BLaER1 treated with 17β-estradiol and CSF1 and Interleukin-3, amounts not matched to agents 10 nM and 100 nM (cell line): Measurements from ENCODE around the gene MOV10.
A peak's percentile ranks its signal among the peaks of the same experiment; 100 is the strongest.

Source experiments
- H3K27ac ChIP-seq, 11 experiments: shearing (Covaris generic); formaldehyde crosslinking; 2 replicates each; pipeline ENCODE4 v1.8.1; 2022
- H3K27me3 ChIP-seq, 11 experiments: shearing (Covaris generic); formaldehyde crosslinking; 2 replicates each; pipeline ENCODE4 v1.8.1; 2022
- H3K36me3 ChIP-seq, 11 experiments: shearing (Covaris generic); formaldehyde crosslinking; 2 replicates each; pipeline ENCODE4 v1.8.1; 2022
- H3K4me1 ChIP-seq, 10 experiments: shearing (Covaris generic); formaldehyde crosslinking; 2 replicates each; pipeline ENCODE4 v1.8.1; 2022
- H3K4me2 ChIP-seq, 11 experiments: shearing (Covaris generic); formaldehyde crosslinking; 2 replicates each; pipeline ENCODE4 v1.8.1; 2022
- H3K4me3 ChIP-seq, 10 experiments: shearing (Covaris generic); formaldehyde crosslinking; 2 replicates each; pipeline ENCODE4 v1.8.1; 2022
- H3K9ac ChIP-seq, 11 experiments: shearing (Covaris generic); formaldehyde crosslinking; 2 replicates each; pipeline ENCODE4 v1.8.1; 2022
- H3K9me3 ChIP-seq, 11 experiments: shearing (Covaris generic); formaldehyde crosslinking; replicated peaks in 1 of 11; 2 replicates each; pipeline ENCODE4 v1.8.1; 2022
- H4K20me1 ChIP-seq, 11 experiments: shearing (Covaris generic); formaldehyde crosslinking; 2 replicates each; pipeline ENCODE4 v1.8.1; 2022
- Cebpa-rat ChIP-seq, 11 experiments: shearing (Covaris generic); IDR thresholded peaks; 2 replicates each; pipeline ENCODE4 v1.8.1; 2022

MOV10 gene

GRCh38 chr1:112710159-112710558 lies 35.7 kb downstream of the MOV10 start:
- H3K4me2 ChIP-seq = no peak overlapping the region
- H3K9ac ChIP-seq = no peak overlapping the region
- no peak overlapping the region for H3K27ac ChIP-seq
- no peak for TF ChIP-seq Cebpa-rat (IDR thresholded peaks at IDR 0.05)
- no peaks in the 10 kb centered on the region for H3K36me3 ChIP-seq
- H4K20me1 ChIP-seq = peaks cover 0 to 17% (median 10%) of the 10 kb centered on the region in 11 experiments; a peak in 15 of 22 replicates
- H3K4me1 ChIP-seq = peaks cover 38 to 67% (median 55%) of the 10 kb centered on the region in 10 experiments
- no peaks in the 10 kb centered on the region for H3K9me3 ChIP-seq
- no peak overlapping the region for H3K4me3 ChIP-seq
- peaks cover 0 to 18% (median 11%) of the 10 kb centered on the region in 11 experiments; a peak in 17 of 22 replicates for H3K27me3 ChIP-seq

GRCh38 chr1:112710586-112710985 lies 36.1 kb downstream of the MOV10 start:
- no peak overlapping the region for H3K4me3 ChIP-seq
- H3K27me3 ChIP-seq = peaks cover 0 to 18% (median 11%) of the 10 kb centered on the region in 11 experiments; a peak in 17 of 22 replicates
- H4K20me1 ChIP-seq = peaks cover 0 to 17% (median 10%) of the 10 kb centered on the region in 11 experiments; a peak in 15 of 22 replicates
- no peaks in the 10 kb centered on the region for H3K36me3 ChIP-seq
- peak overlapping the region in 10 of 11 experiments; percentile 38 to 68 (median 48); a peak in 12 of 22 replicates for H3K4me2 ChIP-seq
- no peak for TF ChIP-seq Cebpa-rat (IDR thresholded peaks at IDR 0.05)
- H3K9me3 ChIP-seq = no peaks in the 10 kb centered on the region
- H3K27ac ChIP-seq = no peak overlapping the region
- no peak overlapping the region for H3K9ac ChIP-seq
- peaks cover 34 to 64% (median 52%) of the 10 kb centered on the region in 10 experiments for H3K4me1 ChIP-seq

- no peak overlapping the region for H3K27ac ChIP-seq
- no peaks in the 10 kb centered on the region for H3K9me3 ChIP-seq
- peaks cover 0 to 18% (median 11%) of the 10 kb centered on the region in 11 experiments; a peak in 17 of 22 replicates for H3K27me3 ChIP-seq
- peaks cover 0 to 17% (median 10%) of the 10 kb centered on the region in 11 experiments; a peak in 15 of 22 replicates for H4K20me1 ChIP-seq
- peaks cover 34 to 64% (median 52%) of the 10 kb centered on the region in 10 experiments for H3K4me1 ChIP-seq
- no peak for TF ChIP-seq Cebpa-rat (IDR thresholded peaks at IDR 0.05)
- H3K4me3 ChIP-seq = no peak overlapping the region
- H3K9ac ChIP-seq = no peak overlapping the region
- peak overlapping the region; percentile 38 to 68 (median 49); a peak in 19 of 22 replicates for H3K4me2 ChIP-seq
- no peaks in the 10 kb centered on the region for H3K36me3 ChIP-seq
Measured at GRCh38 chr1:112711041-112711440, 36.6 kb downstream of the MOV10 start.

GRCh38 chr1:112711670-112712069 lies 37.2 kb downstream of the MOV10 start:
- Histone ChIP-seq H3K9ac (no peak overlapping the region), H4K20me1 (peaks cover 0 to 18% (median 10%) of the 10 kb centered on the region in 11 experiments; a peak in 15 of 22 replicates), H3K9me3 (no peaks in the 10 kb centered on the region), H3K27ac (no peak overlapping the region), H3K4me2 (peak overlapping the region; percentile 38 to 68 (median 49); a peak in 21 of 22 replicates), H3K36me3 (no peaks in the 10 kb centered on the region), H3K27me3 (peaks cover 0 to 18% (median 11%) of the 10 kb centered on the region in 11 experiments; a peak in 17 of 22 replicates), H3K4me3 (no peak overlapping the region), H3K4me1 (peaks cover 33 to 69% (median 52%) of the 10 kb centered on the region in 10 experiments)
- TF ChIP-seq Cebpa-rat (IDR thresholded peaks at IDR 0.05) = no peak

- peaks cover 0 to 18% (median 11%) of the 10 kb centered on the region in 11 experiments; a peak in 17 of 22 replicates for H3K27me3 ChIP-seq
- peak overlapping the region in 3 of 11 experiments; percentile 59 to 68 (median 65); a peak in 2 of 22 replicates for H3K4me2 ChIP-seq
- H4K20me1 ChIP-seq = peaks cover 0 to 18% (median 10%) of the 10 kb centered on the region in 11 experiments; a peak in 15 of 22 replicates
- H3K9ac ChIP-seq = no peak overlapping the region
- no peak overlapping the region for H3K27ac ChIP-seq
- peaks cover 33 to 69% (median 55%) of the 10 kb centered on the region in 10 experiments for H3K4me1 ChIP-seq
- H3K9me3 ChIP-seq = no peaks in the 10 kb centered on the region
- H3K36me3 ChIP-seq = no peaks in the 10 kb centered on the region
- TF ChIP-seq Cebpa-rat (IDR thresholded peaks at IDR 0.05) = no peak
- H3K4me3 ChIP-seq = no peak overlapping the region
Measured at GRCh38 chr1:112712191-112712590, 37.7 kb downstream of the MOV10 start.

- peaks cover 30 to 65% (median 50%) of the 10 kb centered on the region in 10 experiments for H3K4me1 ChIP-seq
- H3K9ac ChIP-seq = no peak overlapping the region
- H3K4me2 ChIP-seq = 0 out of 22 replicates have a peak overlapping the region, but pooled peaks of 1 of the 11 experiments have one; percentile 100
- H3K36me3 ChIP-seq = no peaks in the 10 kb centered on the region
- H4K20me1 ChIP-seq = peaks cover 0 to 18% (median 10%) of the 10 kb centered on the region in 11 experiments; a peak in 15 of 22 replicates
- TF ChIP-seq Cebpa-rat (IDR thresholded peaks at IDR 0.05) = no peak
- no peak overlapping the region for H3K27ac ChIP-seq
- no peak overlapping the region for H3K4me3 ChIP-seq
- no peaks in the 10 kb centered on the region for H3K9me3 ChIP-seq
- peaks cover 0 to 18% (median 11%) of the 10 kb centered on the region in 11 experiments; a peak in 17 of 22 replicates for H3K27me3 ChIP-seq
Measured at GRCh38 chr1:112712701-112713128, 38.3 kb downstream of the MOV10 start.

GRCh38 chr1:112713466-112714312 lies 39.2 kb downstream of the MOV10 start:
- H3K4me3 ChIP-seq = peak overlapping the region; percentile 64 to 80 (median 67)
- peak overlapping the region in 10 of 11 experiments; percentile 21 to 73 (median 58); a peak in 16 of 22 replicates for H3K9ac ChIP-seq
- no peaks in the 10 kb centered on the region for H3K9me3 ChIP-seq

GRCh38 chr1:112714313-112715263 lies 40.1 kb downstream of the MOV10 start:
- peaks cover 0 to 18% (median 10%) of the 10 kb centered on the region in 11 experiments; a peak in 15 of 22 replicates for H4K20me1 ChIP-seq
- H3K9me3 ChIP-seq = no peaks in the 10 kb centered on the region
- H3K4me3 ChIP-seq = peak overlapping the region; percentile 64 to 80 (median 67)
- H3K36me3 ChIP-seq = no peaks in the 10 kb centered on the region
- no peak for TF ChIP-seq Cebpa-rat (IDR thresholded peaks at IDR 0.05)
- peak overlapping the region; percentile 97 to 100 (median 100) for H3K4me2 ChIP-seq
- H3K9ac ChIP-seq = peak overlapping the region; percentile 21 to 73 (median 55); a peak in 21 of 22 replicates
- H3K27ac ChIP-seq = peak overlapping the region in 5 of 11 experiments; percentile 6 to 29 (median 13); a peak in 5 of 22 replicates
- H3K27me3 ChIP-seq = peaks cover 0 to 18% (median 11%) of the 10 kb centered on the region in 11 experiments; a peak in 17 of 22 replicates
- peaks cover 26 to 60% (median 53%) of the 10 kb centered on the region in 10 experiments for H3K4me1 ChIP-seq

More at GRCh38 chr1:112713466-112714312, 39.2 kb downstream of the MOV10 start:
- peaks cover 26 to 61% (median 48%) of the 10 kb centered on the region in 10 experiments for H3K4me1 ChIP-seq
- peak overlapping the region in 3 of 11 experiments; percentile 6 to 29 (median 8); a peak in 3 of 22 replicates for H3K27ac ChIP-seq
- no peaks in the 10 kb centered on the region for H3K36me3 ChIP-seq
- H3K4me2 ChIP-seq = peak overlapping the region; percentile 97 to 100 (median 100)
- TF ChIP-seq Cebpa-rat (IDR thresholded peaks at IDR 0.05) = no peak
- peaks cover 0 to 18% (median 10%) of the 10 kb centered on the region in 11 experiments; a peak in 15 of 22 replicates for H4K20me1 ChIP-seq
- H3K27me3 ChIP-seq = peaks cover 0 to 18% (median 11%) of the 10 kb centered on the region in 11 experiments; a peak in 17 of 22 replicates
